Activated effector memory CD4-positive, alpha-beta T cell treated with anti-CD3 and anti-CD28 coated beads, Interleukin-2, amount 50 U/mL, for 16 hours (primary cell): ENCODE results near the gene METTL16.

ENCODE experiments used
- DNase-seq: peaks from one replicate; pipeline ENCODE4 v3.0.0-alpha.2; 2020

The METTL16 gene

DNA sequence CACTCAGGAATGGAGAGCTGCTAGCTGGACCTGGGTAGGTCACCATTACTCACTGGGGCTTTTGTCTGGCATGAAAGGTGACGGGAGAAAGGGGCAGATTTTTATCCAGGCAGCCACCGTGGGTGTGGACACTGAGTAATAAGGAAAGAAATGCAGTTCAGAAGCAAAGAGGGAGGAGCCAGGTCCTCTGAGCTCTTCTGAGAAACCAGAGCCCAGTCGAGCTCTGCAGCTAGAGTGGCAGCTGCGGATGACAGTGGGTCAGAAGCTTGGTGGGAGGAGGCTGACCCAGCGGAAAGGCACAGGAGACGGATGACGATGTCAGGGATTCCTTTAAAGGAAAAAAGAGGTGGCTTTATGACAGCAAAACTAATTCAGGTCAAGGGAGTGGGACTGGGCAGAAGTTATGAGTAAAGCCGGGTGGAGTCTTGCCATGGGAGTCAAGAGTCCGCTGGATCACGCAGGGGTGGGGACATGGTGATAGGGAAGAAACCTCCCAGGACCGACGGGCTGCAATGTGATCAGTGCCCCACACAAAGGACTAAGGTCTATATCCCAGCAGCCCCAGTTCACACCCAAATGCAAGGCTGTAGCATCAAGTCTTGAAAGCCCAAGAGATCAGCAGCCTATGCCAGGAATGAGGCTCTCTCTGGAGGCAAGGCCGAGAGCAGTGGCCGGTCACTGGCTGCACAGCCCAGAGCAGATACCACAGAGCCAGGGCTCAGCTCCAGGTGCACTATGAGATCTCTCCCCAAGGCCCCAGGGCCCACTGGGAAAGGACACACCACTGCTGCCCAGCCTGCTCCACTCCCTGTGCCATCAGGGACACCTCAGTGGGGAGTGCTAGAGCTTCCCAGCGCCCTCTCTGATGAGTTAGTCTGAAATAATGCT, 104.5 kb downstream of the METTL16 start:
- DNase-seq = no peak

DNA sequence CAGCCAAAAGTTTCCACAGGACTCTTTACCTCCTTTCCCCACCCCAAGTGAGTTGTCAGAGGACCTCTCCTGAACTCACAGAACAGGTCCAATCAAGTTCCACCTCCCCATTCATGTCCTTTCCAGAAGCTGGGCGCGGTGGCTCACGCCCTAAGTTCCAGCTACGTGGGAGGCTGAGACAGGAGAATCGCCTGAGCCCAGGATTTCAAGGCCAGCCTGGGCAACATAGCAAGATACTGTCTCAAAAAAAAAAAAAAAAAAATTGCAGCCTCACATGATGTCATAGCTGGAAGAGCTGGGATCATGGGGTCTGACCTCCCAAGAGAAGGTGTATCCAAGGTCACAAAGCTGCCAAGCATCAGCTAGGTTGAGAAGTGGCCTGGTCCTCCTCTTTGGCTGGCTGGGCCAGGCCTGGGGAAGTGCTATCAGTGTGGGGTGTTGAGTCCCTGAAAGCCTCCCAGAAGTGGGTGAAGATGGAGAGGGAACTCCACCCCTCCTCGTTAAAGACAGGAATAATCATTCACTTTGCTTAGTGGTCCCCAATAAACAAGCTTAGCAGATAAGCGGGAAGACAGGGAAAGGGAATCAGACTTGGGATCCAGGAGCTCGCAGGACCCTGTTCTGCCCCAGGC, 105.3 kb downstream of the METTL16 start:
- no peak for DNase-seq

DNA sequence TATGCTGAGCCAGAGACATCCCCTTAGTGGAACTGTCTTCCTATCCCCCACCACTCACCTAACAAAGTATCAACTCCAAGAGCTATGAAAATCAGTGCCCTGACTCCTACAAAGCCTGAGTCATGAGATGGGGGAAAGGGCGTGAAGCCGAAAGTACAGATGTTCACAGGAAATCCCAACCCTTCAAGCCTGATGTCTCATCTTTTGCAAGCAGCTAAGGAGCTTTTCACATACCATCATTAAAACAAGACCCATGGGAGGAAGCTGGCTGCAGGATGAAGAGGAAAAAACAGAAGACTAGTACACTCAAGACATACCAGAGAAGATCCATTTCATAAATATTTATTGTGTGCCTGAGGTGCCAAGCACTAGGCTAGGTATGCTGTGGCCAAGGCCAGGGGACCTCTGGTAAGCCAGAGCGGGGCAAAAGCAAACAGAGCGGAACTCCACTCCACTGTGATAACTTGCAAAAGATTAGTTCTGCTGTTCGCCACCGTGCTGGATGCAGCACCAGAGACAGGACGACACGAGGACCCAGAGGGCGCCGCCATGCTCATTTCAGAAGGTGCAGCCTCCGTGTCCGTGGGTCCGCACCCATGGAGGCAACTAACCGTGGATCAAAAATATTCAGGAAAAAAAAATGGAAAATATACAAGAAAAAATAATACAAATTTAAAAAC, 106.3 kb downstream of the METTL16 start:
- DNase-seq = no peak

DNA sequence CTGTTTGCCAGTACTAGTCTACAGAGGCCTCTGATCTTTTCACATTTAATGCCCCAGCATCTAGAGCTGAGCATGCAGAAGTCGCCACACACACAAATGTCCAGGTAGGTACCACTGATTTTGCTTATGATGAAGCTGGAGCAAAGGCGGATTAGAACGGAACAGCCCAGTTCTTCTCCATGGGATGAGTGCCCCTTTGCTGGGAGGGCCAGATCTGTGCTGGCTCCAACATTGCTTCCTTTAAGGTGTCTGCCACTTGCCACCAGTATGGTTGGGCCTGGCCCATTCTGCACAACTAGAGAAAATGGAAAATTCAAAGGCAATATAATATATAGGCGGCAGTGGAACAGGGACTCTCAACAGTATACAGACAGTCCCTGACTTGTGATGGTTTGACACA, 108.6 kb downstream of the METTL16 start:
- DNase-seq = no peak

DNA sequence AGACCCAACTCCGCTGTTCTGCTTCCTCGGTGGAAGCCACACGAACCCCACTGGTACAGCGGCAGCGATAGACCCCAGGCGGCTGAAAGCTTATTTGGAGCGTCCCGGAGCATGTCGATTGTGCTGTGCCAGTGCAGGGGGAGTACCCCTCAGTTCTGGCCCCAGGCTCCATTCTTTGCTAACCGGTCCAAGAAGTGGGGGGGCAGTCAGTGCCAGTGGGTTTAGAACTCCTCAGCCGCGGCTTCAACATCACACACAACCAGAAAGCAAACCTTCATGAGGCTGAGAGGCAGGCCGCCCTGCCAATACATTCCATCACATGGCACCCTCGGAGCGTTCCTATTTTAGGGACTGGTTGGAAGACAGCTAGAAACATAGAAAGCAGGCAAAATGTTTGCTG, 109.1 kb downstream of the METTL16 start:
- no peak for DNase-seq

DNA sequence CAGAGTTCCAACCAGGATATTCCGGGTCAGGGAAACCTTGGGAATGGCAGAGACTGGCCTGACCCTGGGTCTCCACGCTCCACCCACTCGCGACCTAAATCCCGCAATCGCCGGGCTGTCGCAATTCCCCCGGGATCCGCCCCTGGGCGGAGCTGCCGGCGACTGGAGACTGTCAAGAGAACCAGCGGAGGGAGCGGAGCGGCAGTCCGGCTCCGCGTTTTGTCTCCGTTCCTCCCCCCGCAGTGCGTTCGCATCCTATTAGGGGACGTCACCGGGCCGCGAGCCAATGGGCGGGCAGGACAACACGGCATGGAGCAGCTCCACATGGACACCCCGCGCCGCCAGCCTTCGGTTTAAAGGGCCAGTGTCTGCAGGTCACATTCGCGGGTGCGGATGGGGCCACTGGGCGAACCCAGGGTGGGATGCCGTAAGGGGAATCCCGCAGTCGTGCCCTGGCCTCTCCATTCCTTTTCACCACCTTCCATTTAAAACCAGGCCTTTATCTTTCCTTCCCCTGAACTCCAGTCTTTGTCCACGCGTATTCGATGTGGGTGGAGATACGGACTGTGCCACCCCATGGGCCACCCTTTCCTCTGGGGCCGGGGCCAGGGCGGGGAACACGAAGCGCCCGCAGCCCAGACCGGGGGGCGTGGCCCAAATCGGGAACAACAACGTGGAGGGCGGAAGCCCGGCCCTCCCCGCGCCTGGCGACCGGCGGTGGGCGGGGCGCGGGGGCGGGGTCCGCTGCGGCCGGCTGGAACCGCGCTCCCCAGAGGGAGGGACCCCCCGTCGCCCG, 110.1 kb downstream of the METTL16 start:
- peak; percentile 100 for DNase-seq

DNA sequence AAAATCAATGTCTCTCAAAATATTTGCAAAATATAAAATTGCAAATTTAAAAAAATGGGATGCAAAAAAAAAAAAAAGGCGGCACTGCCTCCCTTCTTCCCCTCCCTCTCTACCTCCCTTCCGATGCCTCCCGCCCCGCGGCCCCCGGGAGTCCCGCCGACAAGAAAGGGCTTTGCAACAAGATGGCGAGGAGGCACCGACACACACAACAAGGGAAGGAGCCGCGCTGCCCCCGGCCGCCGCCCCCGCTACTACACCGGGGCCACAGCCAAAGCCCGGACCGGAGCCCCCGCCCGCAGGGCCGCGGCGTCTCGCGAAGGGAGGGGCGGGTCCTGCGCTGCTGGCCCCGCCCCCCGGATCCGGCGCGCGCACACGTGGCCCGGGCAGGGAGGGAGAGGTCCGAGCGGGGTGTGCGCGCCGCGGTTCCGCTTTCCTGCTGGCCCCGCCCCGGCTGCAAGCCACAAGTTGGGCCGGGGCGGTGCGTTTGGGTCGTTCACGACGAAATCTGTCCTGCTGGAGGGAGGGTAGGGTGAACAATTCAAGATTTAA, 110.7 kb downstream of the METTL16 start, which contains the start of gene MNT:
Gene MNT (minus strand): TSS at position 184 of the 549 bp plus-strand sequence. CDS start 348 bp downstream, outside the sequence.
- DNase-seq = peak; percentile 98

DNA sequence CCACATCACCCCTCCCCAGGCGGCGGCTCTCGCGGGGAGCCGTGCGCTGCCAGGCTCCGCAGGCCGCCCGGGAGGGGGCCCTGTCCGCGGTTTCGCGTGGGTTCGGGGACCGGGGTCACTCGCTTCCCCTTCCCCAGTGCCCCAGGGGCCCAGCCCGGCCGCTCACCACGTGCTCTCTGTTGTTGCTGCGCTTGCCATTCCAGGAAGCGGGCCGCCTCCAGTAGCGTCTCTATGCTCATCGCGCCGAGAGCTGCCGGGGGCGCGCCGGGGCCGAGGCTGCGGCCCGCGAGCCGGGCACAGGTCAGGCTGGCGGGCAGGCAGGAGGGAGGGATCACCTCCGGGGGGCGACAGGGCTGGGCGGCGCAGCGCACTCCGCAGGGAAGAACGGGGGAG, 111.2 kb downstream of the METTL16 start:
- DNase-seq = peak; percentile 87

DNA sequence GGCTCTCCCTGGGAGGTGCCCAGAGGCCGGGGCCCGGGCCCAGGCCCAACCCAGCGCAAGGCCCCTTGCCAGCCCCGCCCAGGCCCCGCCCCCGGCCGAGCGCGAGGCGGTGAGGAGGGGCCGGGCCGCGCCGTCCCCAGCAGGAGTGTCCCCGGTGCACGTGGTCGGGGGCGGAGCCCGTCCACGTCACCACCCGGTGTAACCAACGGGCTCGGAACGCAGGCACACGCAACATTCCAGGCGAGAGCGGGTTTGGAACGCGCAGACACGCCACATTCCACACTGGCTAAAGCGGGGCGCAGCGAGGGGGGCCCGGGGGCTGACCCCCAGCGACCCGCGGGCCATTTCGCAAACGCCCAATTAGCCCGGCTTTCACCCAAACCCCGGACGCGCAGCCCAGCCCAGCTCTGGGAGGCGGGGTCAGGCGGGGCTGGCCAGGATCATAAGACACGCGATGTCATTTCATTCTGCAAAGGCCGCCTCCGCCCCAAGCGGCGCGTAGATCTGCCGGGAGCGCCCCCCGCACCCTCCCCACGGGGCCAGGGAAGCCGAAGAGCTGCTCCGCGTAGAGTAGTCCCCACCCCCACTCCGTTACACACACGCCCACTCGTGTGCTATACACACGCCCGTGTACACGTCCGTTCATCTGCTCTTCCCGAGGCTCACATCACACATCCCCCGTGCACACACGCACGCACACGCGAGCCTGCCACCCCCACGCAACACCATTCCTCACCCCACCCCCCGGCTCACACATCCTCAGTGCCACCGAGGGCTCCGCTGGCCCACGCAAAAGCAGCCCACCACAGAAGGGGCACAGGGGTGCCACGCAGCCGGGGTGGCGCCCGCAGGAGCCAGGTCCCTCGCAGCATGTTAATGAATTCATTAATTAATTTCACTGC, 111.9 kb downstream of the METTL16 start:
- DNase-seq = peak; percentile 97

DNA sequence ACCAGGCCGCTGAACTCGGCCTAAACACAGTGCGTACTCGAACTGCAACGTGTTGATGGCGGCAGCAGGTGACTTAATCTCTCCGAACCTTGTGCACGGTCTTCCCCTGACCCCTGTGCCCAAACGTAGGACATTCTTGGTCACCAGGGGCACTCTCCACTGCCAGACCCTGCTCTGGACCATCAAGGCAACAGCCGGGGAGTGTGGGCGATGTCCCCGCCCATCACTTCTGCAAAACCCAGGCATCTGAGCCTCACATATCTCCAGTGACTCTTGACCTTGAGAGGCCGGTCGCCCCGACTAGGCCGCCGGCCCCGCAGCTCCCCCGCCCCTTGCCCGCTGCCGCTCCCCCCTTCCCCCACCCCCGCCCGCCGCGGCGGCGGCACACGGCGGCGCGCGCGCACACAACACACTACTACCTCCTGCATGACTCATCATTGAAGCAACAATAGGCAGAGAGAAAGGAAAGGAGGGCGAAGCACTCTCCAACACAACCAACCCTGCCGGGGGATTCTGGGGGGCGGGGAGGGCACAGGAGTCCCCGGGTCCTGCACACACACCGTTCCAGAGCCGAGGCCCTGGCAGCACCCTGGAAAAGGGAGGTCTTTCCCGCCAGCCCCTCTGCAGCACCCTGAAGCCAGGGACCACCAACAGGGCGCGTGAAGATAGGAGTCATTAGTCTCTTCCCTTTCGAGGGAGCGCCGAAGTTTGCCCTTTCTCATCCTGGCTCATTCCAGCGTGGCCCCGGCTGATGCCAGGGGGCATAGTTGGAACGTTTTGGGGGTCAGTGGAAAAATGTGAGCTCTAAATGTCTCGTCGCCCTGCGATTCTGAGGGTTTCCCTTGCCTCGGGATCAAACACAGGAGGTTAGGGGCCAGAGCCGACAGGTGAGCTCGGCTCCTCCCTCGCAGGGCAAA, 112.8 kb downstream of the METTL16 start:
- peak; percentile 83 for DNase-seq

DNA sequence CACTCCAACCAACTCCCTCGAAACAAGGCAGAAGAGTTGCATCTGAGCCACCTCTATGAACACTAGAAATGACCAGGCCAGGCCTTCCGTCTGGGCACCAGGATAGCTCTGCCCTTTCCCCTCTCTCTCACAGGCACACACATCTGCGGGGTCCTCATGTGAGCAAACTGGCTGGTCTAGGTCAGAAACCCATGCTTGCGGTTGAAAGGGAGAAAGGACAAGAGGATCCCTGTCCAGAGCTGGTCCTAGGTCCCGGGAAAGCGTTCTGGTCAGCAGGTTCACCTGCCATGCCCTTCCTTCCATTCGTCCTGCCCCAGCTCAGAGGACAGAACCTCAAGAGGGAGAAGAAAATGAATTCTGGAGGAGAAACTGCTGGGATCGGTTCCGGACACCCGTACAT, 113.5 kb downstream of the METTL16 start:
- DNase-seq = no peak

DNA sequence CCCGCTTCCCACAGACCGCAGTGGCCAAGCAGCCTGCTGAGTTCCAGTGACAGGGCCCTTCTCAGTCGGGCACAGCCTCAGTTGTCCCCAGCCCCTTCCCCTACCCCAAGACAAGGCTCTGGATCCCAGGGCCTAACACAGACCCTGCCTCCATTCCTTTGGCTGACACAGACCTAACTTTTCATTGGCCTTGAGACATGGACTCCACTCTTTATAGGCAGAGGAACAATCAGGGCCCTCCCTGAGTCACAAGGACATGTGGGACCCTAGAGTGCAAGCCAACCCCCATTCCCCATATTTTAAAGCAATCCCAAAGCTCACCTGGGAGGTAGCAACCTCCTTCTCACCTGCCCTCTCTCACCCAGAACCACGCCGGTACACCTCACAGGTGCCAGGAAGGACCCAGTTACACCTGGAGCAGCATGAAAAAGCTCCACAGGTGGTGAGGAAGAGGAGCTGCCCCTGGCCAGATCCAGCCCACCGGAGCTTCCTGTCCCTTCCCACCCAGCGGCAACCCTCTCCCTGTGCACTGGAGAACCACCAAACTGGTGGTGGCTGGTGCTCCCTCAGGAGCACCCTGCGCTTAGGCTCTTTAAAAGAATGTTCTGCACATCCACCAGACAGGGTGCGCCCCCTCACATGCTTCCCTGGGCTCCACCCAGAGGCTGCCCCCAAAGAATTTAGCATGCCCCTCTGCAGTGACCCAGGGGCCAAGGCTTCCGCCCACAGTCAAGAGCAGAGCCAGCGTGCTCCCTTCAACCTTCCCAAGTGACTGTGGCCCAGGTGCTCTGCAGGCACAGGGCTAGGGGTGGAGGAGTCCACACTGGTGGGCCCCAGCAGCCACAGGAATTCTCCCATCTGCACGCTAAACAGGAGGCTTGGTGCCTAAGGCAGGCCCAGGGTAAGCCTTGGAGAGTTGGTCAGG, 114.2 kb downstream of the METTL16 start:
- peak; percentile 63 for DNase-seq

DNA sequence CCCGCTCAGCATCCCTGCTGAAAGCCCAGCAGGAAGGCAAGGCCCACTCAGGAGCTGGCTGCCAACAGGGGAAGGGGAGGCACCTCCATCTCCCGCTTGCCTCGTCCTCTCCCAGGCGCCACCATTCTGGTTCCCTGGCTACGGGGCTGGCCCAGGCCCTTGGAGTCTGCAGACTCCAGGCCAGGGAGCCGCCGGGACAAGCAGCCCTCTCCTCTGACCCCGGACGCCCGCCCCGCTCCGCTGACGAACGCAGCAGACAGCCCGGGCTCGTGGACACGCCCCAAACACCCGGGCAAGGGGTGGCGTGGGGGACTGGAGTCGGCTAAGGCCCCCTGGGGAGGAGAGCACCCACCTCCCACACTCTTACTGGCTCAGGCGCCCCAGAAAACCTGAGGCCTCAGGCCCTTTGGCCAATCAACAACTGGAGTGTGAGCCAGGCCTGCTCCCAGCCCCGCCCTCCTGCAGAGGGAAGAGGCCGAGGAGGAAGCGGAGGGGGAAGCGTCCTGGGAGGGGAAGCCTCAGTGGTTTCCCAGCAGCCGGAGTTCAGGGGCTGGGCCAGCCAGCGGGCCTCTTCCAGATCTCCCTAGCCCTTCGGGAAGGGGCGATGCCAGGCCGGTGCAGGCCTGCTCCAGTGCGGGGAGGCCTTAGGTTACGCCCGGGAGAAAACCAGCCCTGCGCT, 115.0 kb downstream of the METTL16 start:
- peak; percentile 77 for DNase-seq

DNA sequence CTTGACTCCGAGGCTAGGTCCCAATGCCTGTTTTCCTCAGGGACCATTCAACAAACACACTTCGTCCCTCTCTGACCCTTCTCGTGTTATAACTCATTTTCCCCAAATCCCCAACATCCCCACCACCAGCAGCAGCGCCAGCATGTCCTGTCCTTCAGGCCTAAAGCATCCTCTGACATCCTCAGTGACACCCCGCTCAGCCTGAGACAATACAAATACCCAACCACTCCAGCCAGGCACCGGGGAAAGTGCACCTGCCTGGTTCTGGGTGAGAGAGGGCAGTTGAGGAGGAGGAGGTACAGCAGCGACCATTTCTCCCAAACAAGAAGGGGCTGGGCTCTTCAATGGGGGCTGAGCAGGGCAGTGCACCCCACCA, 115.5 kb downstream of the METTL16 start:
- no peak for DNase-seq

DNA sequence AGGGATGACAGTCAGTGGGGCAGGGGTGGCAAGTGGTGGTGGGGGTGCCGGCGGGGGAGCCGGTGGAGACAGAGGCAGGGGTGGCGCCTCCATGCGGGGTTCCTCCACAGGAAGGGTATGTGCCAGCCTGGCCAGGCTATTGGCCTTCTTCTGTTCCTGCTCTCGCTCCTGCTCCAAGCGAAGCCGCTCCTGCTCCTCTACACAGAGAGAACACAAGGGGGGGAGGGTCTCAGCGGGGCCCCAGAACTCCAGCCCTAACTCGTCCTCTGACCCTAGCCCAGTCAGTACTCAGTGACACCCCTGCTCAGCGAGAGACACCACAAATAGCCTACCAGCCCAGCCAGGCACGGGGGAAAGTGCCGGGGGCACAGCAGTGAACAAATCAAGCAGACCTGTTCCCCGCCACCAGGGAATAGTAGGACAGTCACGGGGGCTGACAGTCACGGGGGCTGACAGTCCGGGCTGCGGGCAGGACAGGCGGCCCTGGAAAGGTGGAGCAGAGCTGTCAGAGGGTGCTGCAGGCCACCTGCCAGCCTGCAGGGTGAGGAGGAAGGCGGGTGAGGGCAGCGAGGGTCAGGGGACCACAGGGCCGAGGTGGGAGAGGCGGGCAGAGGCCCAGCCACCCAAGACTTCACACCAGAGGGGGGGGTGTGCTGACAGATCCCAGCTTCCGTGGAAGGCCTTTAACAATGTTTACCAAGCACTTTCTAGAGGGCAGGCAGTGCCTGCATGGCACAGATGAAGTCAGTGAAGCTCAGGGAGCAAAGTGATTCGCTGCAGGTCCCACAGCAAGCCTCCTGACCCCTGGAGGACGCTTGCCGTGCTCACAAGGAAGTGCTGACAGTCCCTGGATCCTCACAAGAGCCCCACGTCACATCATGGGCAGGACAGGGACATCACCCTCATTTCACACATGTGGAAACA, 116.2 kb downstream of the METTL16 start:
- DNase-seq = no peak

DNA sequence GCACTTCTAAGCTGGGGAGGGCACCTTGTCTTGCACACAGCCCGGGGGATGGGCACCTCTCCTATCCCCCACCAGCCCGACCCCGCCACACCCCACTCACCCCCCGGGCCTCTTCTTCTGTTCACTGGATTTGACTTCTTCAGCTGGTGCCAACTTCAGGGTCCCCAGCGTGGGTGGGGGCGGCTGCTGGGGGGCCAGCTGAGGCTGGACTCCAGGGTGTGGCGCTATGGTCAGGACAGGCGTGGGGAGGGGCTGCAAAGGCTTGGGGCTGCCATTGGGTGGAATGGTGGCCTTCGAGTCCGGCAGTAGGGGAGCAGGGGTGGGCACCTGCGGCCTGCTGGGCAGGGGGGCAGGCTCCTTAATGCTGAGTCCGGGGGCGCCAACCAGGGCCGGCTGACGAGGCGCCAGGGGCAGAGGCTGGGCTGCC, 116.9 kb downstream of the METTL16 start:
- DNase-seq = no peak
